A673 (cell line): ENCODE data around the gene MTMR3.

Source experiments
- CTCF ChIP-seq: fragments of 300-800, 200-600 bp; sonication (generic); conservative IDR thresholded peaks from 2 replicates; pipeline ENCODE4 v1.5.1; 2017; ENCODE audit warnings: low read depth, mild to moderate bottlenecking, antibody characterized with exemption, low read length, moderate library complexity, mixed read lengths
- EZH2 ChIP-seq: fragments of 200-600 bp; sonication (generic); IDR thresholded peaks from 2 replicates; pipeline ENCODE4 v1.6.1; 2017; ENCODE audit warnings: borderline replicate concordance, low read depth, mild to moderate bottlenecking, mixed read lengths, antibody characterized with exemption, low read length; ENCODE audit not compliant: poor library complexity, severe bottlenecking

- TF ChIP-seq CTCF (no peak), EZH2 (no peak)
Measured at GRCh38 chr22:29949872-29950271, 66.9 kb downstream of the MTMR3 start.
